ENCODE data around the gene PRDM16. TPM values are rescaled to one million over a fixed set of nuclear protein-coding genes. Genes with fewer than 3 reads are reported as not detected.

PRDM16 gene
- total and polyA plus RNA-seq, 2 of the 4 experiments (the other 2 are of a cell fraction), result 0.02 TPM; not detected in 1

- TF ChIP-seq MXI1 (IDR thresholded peaks at IDR 0.05; ENCODE audit: borderline replicate concordance, low read depth, low read length), result no peak
- no peak for TF ChIP-seq RCOR1 (IDR thresholded peaks at IDR 0.05; ENCODE audit: insufficient replicate concordance, low read length)
- TF ChIP-seq NFE2L2 (IDR thresholded peaks at IDR 0.05; ENCODE audit: low read depth, low read length), result no peak
- no peak for TF ChIP-seq RFX5 (IDR thresholded peaks at IDR 0.05; ENCODE audit: low read depth, low read length)
- no peak for TF ChIP-seq POLR2A (IDR thresholded peaks at IDR 0.05; ENCODE audit: low read depth, low read length)
- no peak for TF ChIP-seq USF2 (IDR thresholded peaks at IDR 0.05; ENCODE audit: low read depth, low read length)
- no peak for TF ChIP-seq RAD21 (IDR thresholded peaks at IDR 0.05; ENCODE audit: low read length)
- no peak for TF ChIP-seq CHD1 (IDR thresholded peaks at IDR 0.05; ENCODE audit: low read depth, low read length)
- TF ChIP-seq FOS (IDR thresholded peaks at IDR 0.05; ENCODE audit: low read depth, low read length), result no peak
- no peak for TF ChIP-seq SMC3 (IDR thresholded peaks at IDR 0.05; ENCODE audit: low read depth, low read length)
- TF ChIP-seq BHLHE40 (IDR thresholded peaks at IDR 0.05; ENCODE audit: low read depth, low read length), result no peak
- no peak for TF ChIP-seq ELK1 (IDR thresholded peaks at IDR 0.05; ENCODE audit: borderline replicate concordance, low read depth, low read length)
- no peak for TF ChIP-seq MAFK (IDR thresholded peaks at IDR 0.05; ENCODE audit: low read depth, low read length)
- no peak for TF ChIP-seq CTCF (conservative IDR thresholded peaks at IDR 0.05; ENCODE audit: low read depth, low read length)
- TF ChIP-seq MAZ (IDR thresholded peaks at IDR 0.05; ENCODE audit: borderline replicate concordance, low read depth, low read length), result no peak
- no peak for TF ChIP-seq CEBPB (IDR thresholded peaks at IDR 0.05; ENCODE audit: low read depth, low read length)
- Histone ChIP-seq H3K9ac (ENCODE audit: low read depth, low read length) (no peak overlapping the region), H4K20me1 (ENCODE audit: insufficient read depth, low read length) (no peaks in the 10 kb centered on the region), H2BK5ac (ENCODE audit: low read depth, low read length, poor library complexity, severe bottlenecking) (no peak overlapping the region), H2AFZ (replicated peaks; ENCODE audit: low read length, poor library complexity) (no peak overlapping the region), H3K79me1 (ENCODE audit: low read depth in 1 of 2, low read length in 2 of 2) (no peaks in the 10 kb centered on the region), H3K4me3 (ENCODE audit: insufficient read depth, low read depth, low read length) (no peak overlapping the region), H3K56ac (ENCODE audit: extremely low read depth, insufficient read depth, low read length) (no peak overlapping the region), H3K9me3 (ENCODE audit: control insufficient read depth, insufficient read depth, low read length) (peaks cover 2% of the 10 kb centered on the region; the same call in 1 of the 2 replicates), H3K27ac (ENCODE audit: insufficient read depth, low read length) (no peak overlapping the region), H3K4ac (ENCODE audit: low read depth, low read length) (no peak overlapping the region), H3K18ac (ENCODE audit: low read depth, low read length) (no peak overlapping the region), H2AK5ac (ENCODE audit: low read depth, low read length) (no peak overlapping the region), H3K36me3 (ENCODE audit: control insufficient read depth, insufficient read depth, low read length) (no peaks in the 10 kb centered on the region), H2BK120ac (ENCODE audit: low read depth, low read length) (no peak overlapping the region), H4K5ac (ENCODE audit: low read depth, low read length) (no peak overlapping the region), H4K91ac (ENCODE audit: insufficient read depth, low read depth, low read length) (no peak overlapping the region), H2BK15ac (ENCODE audit: low read depth, low read length) (no peak overlapping the region), H3K27me3 (ENCODE audit: control insufficient read depth, insufficient read depth, low read length) (no peaks in the 10 kb centered on the region; the same call in 1 of the 2 replicates), H2BK20ac (ENCODE audit: low read depth, low read length) (no peak overlapping the region), H3K23ac (ENCODE audit: low read depth, low read length) (no peak overlapping the region), H4K8ac (ENCODE audit: low read depth in 2 of 2, low read length in 2 of 2) (no peak overlapping the region), H2AK9ac (replicated peaks; ENCODE audit: low read depth, low read length, poor library complexity) (no peak overlapping the region), H3K4me1 (ENCODE audit: control insufficient read depth, insufficient read depth, low read length) (no peaks in the 10 kb centered on the region), H3K14ac (replicated peaks; ENCODE audit: low read depth, low read length) (no peak overlapping the region), H3K4me2 (ENCODE audit: low read depth, low read length) (no peak overlapping the region), H3K9me1 (ENCODE audit: insufficient read depth, low read length) (no peaks in the 10 kb centered on the region)
- intact Hi-C loops (cut with micrococcal nuclease), result no loop called here
- ChIA-PET CTCF (no interaction called here), POLR2A (ENCODE audit: unreplicated experiment) (no interaction called here)
- no peak for DNase-seq
- ATAC-seq (ENCODE audit: low read depth), result no peak
- WGBS, 2 experiments (ENCODE audit: extremely low coverage in 2 of 2, insufficient read length in 1 of 2), result 54% methylated on average over 3 of the region's 36 CpGs; no CpG with 5 or more reads in 1 of the 2 experiments
- in situ Hi-C loops (cut with MboI; ENCODE audit: low sequenced_read_pairs), result no loop called here
- dilution Hi-C loops (cut with HindIII; ENCODE audit: low sequenced_read_pairs, unreplicated experiment), result no loop called here
- BruUV-seq (replicated peaks), result no TSS peak
These were observed 65.5 kb downstream of the PRDM16 start for GRCh38 chr1:3134381-3135072.
